Nephron (organoid): ENCODE results near the gene NCSTN.

Experiments
- H3K27ac Mint-ChIP-seq, 3 experiments: 2 replicates each; pipeline ENCODE4 v1.8.0; 2020; ENCODE audit warnings: mixed read lengths in 3 of 3, mild to moderate bottlenecking in 2 of 3, moderate library complexity in 1 of 3
- H3K27me3 Mint-ChIP-seq: 2 replicates; pipeline ENCODE4 v1.8.0; 2021; ENCODE audit warnings: low read depth, mild to moderate bottlenecking, moderate library complexity, mixed read lengths
- H3K36me3 Mint-ChIP-seq: 2 replicates; pipeline ENCODE4 v1.8.0; 2020; ENCODE audit warnings: low read depth, mixed read lengths
- H3K4me1 Mint-ChIP-seq: 2 replicates; pipeline ENCODE4 v1.8.0; 2020; ENCODE audit warnings: mixed read lengths
- H3K4me3 Mint-ChIP-seq, 3 experiments: 2 replicates each; pipeline ENCODE4 v1.8.0; 2020; ENCODE audit warnings: mild to moderate bottlenecking in 3 of 3, mixed read lengths in 3 of 3, moderate library complexity in 2 of 3
- H3K9me3 Mint-ChIP-seq: 2 replicates; pipeline ENCODE4 v1.8.0; 2020; ENCODE audit warnings: mixed read lengths
- TF ChIP-seq, protein P1 (sequence below), 3 experiments: fragments of 200-600 bp; sonication (generic); IDR thresholded peaks; one replicate each; pipeline ENCODE4 v1.5.0; 2021; ENCODE audit warnings: antibody characterized with exemption in 3 of 3; ENCODE audit not compliant: unreplicated experiment in 3 of 3

The NCSTN gene

DNA sequence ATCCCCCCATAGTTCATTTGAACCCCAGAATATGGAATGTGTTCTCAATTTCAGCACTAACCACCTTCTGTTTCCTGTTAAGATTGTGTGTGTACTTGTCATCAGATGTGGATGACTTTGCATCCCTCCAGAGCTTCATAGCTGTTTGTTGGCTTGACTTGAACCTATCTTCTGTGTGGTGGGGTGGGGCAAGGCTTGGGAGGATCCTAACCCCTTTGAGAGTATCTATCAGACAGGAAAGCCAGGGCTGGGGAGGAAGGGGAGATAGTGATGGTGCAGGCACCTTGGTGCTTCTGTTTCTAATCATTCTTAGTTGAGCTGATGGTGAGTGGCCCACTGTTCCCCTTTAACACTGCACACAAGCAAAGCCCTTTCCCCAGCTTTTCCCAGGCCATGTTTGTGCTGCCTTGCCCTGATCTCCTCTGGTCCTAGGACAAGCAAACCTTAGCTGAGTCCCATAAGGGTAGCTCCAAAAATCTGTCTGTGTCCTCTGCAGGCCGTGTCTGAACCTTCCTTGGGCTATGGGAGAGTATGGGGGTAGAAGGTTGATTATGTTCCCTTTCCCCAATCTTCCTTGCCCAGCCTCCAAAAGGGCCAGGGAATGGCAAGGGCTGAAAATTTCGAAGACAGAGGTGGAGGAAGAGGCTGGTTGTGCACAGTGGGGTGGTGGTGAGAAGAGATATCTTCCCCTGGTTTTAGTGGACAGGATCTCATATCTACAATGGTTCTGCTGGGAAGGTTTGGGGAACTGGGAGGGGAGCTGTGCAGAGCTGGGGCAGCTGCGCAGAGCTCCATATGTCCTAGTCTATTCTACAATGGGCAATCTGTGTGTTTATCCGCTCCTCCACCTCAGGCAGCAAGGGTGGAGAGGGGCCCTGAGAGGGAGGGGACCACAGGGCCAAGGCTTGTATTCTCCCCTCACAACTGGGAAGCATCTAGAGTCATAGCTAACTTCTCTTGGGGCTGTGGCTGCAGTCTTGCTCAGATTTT is 25.0 kb downstream of the NCSTN start:
- Mint-ChIP-seq H3K27me3 (peaks cover 8% of the 10 kb centered on the region), H3K4me1 (peaks cover 19% of the 10 kb centered on the region), H3K36me3 (no peaks in the 10 kb centered on the region), H3K4me3 (no peak overlapping the region), H3K9me3 (no peaks in the 10 kb centered on the region), H3K27ac (peak overlapping the region in 1 of 3 experiments; percentile 18)
- TF ChIP-seq, protein P1, sequence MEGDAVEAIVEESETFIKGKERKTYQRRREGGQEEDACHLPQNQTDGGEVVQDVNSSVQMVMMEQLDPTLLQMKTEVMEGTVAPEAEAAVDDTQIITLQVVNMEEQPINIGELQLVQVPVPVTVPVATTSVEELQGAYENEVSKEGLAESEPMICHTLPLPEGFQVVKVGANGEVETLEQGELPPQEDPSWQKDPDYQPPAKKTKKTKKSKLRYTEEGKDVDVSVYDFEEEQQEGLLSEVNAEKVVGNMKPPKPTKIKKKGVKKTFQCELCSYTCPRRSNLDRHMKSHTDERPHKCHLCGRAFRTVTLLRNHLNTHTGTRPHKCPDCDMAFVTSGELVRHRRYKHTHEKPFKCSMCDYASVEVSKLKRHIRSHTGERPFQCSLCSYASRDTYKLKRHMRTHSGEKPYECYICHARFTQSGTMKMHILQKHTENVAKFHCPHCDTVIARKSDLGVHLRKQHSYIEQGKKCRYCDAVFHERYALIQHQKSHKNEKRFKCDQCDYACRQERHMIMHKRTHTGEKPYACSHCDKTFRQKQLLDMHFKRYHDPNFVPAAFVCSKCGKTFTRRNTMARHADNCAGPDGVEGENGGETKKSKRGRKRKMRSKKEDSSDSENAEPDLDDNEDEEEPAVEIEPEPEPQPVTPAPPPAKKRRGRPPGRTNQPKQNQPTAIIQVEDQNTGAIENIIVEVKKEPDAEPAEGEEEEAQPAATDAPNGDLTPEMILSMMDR (IDR thresholded peaks at IDR 0.05; ENCODE audit: unreplicated experiment in 3 of 3), result no peak

DNA sequence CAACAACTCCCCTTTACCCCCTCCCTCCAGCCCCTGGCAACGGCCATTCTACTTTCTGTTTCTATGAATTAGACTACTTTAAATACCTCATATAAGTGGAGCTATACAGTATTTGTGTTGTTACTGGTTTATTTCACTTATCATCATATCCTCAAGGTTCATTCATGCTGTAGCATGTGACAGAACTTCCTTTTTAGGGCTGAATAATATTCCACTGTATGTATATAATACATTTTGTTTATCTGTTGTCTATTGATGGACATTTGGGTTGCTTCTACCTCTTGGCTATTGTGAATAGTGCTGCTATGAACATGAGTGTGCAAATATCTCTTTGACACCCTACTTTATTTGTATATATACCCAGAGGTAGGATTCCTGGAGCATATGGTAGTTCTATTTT is 25.9 kb downstream of the NCSTN start:
- H3K36me3 Mint-ChIP-seq, result no peaks in the 10 kb centered on the region
- H3K4me3 Mint-ChIP-seq, result no peak overlapping the region
- peaks cover 20% of the 10 kb centered on the region for H3K4me1 Mint-ChIP-seq
- peaks cover 8% of the 10 kb centered on the region for H3K27me3 Mint-ChIP-seq
- no peak overlapping the region for H3K27ac Mint-ChIP-seq
- no peaks in the 10 kb centered on the region for H3K9me3 Mint-ChIP-seq
- TF ChIP-seq, protein P1 (IDR thresholded peaks at IDR 0.05; ENCODE audit: unreplicated experiment in 3 of 3), result no peak

- Mint-ChIP-seq H3K4me1 (peaks cover 31% of the 10 kb centered on the region), H3K27ac (no peak overlapping the region), H3K27me3 (peaks cover 8% of the 10 kb centered on the region), H3K36me3 (no peaks in the 10 kb centered on the region), H3K4me3 (no peak overlapping the region), H3K9me3 (no peaks in the 10 kb centered on the region)
- TF ChIP-seq, protein P1 (IDR thresholded peaks at IDR 0.05; ENCODE audit: unreplicated experiment in 3 of 3), result no peak
These were observed 27.6 kb downstream of the NCSTN start for GRCh38 chr1:160370561-160371345.

DNA sequence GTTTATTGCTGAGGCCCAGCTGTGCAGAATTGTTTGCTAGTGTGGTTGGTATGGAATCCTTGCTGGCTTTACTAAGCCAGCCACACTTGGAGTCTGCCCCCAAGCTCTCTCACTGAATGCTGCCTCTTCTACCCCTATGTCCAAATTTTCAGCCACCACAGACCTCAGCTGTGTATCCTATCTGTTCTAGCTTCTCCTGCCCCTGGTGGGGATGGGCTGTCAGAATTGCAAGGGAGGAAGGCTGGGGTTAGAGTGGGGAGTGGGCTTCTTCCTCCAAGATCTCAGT is 28.1 kb downstream of the NCSTN start:
- Mint-ChIP-seq H3K27ac (no peak overlapping the region), H3K36me3 (no peaks in the 10 kb centered on the region), H3K4me1 (peaks cover 28% of the 10 kb centered on the region), H3K9me3 (no peaks in the 10 kb centered on the region), H3K27me3 (peaks cover 8% of the 10 kb centered on the region), H3K4me3 (no peak overlapping the region)
- TF ChIP-seq, protein P1 (IDR thresholded peaks at IDR 0.05; ENCODE audit: unreplicated experiment in 3 of 3), result no peak

DNA sequence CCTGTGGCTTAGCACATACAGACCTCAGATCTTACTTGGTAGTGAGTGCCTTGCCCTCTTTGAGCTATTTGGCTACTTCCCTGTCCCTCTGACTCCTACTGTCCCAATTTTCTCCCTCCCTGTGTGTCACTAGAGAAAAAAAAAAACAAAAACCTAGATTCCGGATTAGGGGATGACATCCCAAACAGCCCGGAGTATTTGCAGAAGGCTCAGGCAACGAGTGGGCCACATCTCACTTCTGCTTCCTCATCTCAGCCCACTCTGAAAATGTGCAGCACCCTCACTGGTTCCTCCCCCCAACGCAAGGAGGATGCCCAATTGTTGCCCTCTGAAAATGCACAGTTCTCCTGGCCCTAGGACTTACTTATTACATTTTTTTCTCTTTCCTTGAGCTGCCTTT is 28.6 kb downstream of the NCSTN start:
- Mint-ChIP-seq H3K4me1 (peaks cover 27% of the 10 kb centered on the region), H3K36me3 (no peaks in the 10 kb centered on the region), H3K27ac (no peak overlapping the region), H3K27me3 (peaks cover 8% of the 10 kb centered on the region), H3K4me3 (no peak overlapping the region), H3K9me3 (no peaks in the 10 kb centered on the region)
- TF ChIP-seq, protein P1 (IDR thresholded peaks at IDR 0.05; ENCODE audit: unreplicated experiment in 3 of 3), result no peak
